Type B pancreatic cell (in vitro differentiated cells): Measurements from ENCODE around the gene SLC12A8. TPM values are rescaled to one million over a fixed set of nuclear protein-coding genes. Genes with fewer than 3 reads are reported as not detected.

Source experiments
- DNase-seq: peaks from one replicate; pipeline ENCODE4 v3.0.0; 2021; ENCODE audit warnings: mixed read lengths; ENCODE audit not compliant: unreplicated experiment; ENCODE audit errors: extremely low spot score
- H3K27ac Mint-ChIP-seq: 2 replicates; pipeline ENCODE4 v1.8.0; 2021; ENCODE audit warnings: mild to moderate bottlenecking, mixed read lengths
- H3K27me3 Mint-ChIP-seq: 2 replicates; pipeline ENCODE4 v1.8.0; 2021; ENCODE audit warnings: mixed read lengths
- H3K36me3 Mint-ChIP-seq: 2 replicates; pipeline ENCODE4 v1.8.0; 2021; ENCODE audit warnings: mixed read lengths
- H3K4me1 Mint-ChIP-seq: one replicate; pipeline ENCODE4 v1.8.0; 2021; ENCODE audit warnings: mixed read lengths; ENCODE audit not compliant: unreplicated experiment
- H3K4me3 Mint-ChIP-seq: 2 replicates; pipeline ENCODE4 v1.8.0; 2021; ENCODE audit warnings: mild to moderate bottlenecking, mixed read lengths
- H3K9me3 Mint-ChIP-seq: 2 replicates; pipeline ENCODE4 v1.8.0; 2021; ENCODE audit warnings: mixed read lengths
- total RNA-seq: library from RNA; stranded (reverse); gene quantifications from 2 replicates; pipeline ENCODE4 v1.2.1, GENCODE V29; 2021; ENCODE audit warnings: low replicate concordance
- TF ChIP-seq, protein P1 (sequence below): fragments of 200-600 bp; sonication (generic); conservative IDR thresholded peaks from 2 replicates; pipeline ENCODE4 v1.5.0; 2021; ENCODE audit warnings: antibody characterized with exemption, mild to moderate bottlenecking

Gene SLC12A8
- total RNA-seq, 1 donor from 2014 or later = 6.8 TPM

DNA sequence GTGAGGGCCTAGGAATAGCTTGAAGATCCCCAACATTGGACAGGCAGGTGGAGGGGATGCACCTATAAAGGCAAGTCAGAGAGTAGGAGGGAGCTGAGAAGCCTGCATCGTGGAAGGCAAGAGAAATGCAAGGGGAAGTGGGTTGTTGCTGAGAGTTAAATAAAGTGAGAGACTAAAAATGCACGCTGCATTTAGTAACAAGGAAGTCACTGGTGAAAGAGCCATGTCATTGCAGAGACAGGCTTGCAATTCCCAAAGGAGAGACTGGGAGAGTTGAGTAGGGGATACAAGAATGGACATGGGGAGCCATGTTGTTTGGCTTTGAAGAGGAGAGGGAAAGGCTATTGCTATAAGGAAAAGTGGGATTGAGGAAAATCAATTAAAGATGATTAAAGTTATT, 79.7 kb downstream of the SLC12A8 start:
- DNase-seq = no peak
- peaks cover 14% of the 10 kb centered on the region for H3K36me3 Mint-ChIP-seq
- no peak overlapping the region for H3K4me3 Mint-ChIP-seq
- no peak overlapping the region for H3K27ac Mint-ChIP-seq
- H3K9me3 Mint-ChIP-seq = no peaks in the 10 kb centered on the region
- peaks cover 16% of the 10 kb centered on the region for H3K4me1 Mint-ChIP-seq
- H3K27me3 Mint-ChIP-seq = peaks cover 6% of the 10 kb centered on the region
- TF ChIP-seq, protein P1, sequence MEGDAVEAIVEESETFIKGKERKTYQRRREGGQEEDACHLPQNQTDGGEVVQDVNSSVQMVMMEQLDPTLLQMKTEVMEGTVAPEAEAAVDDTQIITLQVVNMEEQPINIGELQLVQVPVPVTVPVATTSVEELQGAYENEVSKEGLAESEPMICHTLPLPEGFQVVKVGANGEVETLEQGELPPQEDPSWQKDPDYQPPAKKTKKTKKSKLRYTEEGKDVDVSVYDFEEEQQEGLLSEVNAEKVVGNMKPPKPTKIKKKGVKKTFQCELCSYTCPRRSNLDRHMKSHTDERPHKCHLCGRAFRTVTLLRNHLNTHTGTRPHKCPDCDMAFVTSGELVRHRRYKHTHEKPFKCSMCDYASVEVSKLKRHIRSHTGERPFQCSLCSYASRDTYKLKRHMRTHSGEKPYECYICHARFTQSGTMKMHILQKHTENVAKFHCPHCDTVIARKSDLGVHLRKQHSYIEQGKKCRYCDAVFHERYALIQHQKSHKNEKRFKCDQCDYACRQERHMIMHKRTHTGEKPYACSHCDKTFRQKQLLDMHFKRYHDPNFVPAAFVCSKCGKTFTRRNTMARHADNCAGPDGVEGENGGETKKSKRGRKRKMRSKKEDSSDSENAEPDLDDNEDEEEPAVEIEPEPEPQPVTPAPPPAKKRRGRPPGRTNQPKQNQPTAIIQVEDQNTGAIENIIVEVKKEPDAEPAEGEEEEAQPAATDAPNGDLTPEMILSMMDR = no peak

DNA sequence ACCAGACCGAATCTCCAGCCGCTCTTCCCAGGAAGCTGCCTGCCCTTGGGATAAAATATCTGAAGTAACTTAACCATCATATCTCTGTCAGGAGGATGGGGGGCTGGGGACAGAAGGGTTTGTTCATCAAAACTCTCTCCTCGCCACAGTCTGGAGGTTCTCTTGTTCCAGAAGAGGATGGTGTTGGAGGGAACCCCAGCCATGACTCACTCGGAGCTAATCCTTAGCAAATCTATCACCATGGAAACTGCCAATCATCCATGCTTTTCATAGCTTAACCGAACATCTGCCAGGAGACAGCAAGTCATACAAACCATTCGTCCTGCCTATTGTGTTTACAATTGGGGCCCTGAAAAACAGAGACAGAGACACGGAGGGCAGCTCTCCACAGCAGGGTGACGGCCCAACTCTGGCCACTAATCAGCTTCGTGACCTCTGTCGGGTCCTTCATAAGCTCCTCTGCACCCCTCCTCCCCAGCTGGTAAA, 83.0 kb downstream of the SLC12A8 start:
- Mint-ChIP-seq H3K36me3 (peaks cover 9% of the 10 kb centered on the region), H3K9me3 (no peaks in the 10 kb centered on the region), H3K4me3 (no peak overlapping the region), H3K27ac (no peak overlapping the region), H3K27me3 (peaks cover 3% of the 10 kb centered on the region), H3K4me1 (peaks cover 28% of the 10 kb centered on the region)
- TF ChIP-seq, protein P1 = no peak
- DNase-seq = no peak

DNA sequence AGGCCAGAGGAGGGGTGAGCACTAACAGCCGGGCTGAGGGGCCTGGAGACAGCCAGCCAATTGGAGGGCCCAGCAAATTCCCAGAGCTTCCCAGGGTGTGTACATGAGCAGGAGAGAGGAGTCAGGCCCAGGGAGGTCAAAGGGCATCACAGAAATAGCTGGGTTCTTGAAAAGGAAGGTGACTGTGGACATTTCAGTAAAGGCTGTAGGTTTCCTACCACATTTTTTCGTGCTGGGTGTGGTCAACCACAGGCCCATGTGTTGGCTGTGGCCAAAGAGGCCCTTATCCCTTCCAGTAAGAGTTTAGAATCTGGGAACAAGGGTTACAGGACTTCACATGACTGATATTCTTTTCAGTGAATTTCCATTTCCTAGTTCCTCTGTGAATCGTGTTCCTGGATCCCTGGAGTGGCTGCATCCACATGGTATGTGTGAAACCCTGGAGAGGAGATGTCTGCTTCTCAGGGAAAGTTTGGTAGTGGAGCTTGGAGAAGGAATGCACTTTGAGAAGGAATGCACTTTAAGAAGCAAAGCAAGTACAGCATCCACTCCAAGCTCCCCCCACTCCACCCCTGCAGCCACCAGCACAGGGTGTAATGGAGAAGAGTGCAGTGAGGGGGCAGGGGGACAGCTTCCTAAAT, 83.6 kb downstream of the SLC12A8 start:
- Mint-ChIP-seq H3K36me3 (peaks cover 9% of the 10 kb centered on the region), H3K9me3 (no peaks in the 10 kb centered on the region), H3K27me3 (peaks cover 3% of the 10 kb centered on the region), H3K4me1 (peaks cover 29% of the 10 kb centered on the region), H3K4me3 (no peak overlapping the region), H3K27ac (no peak overlapping the region)
- DNase-seq = no peak
- TF ChIP-seq, protein P1 = no peak

DNA sequence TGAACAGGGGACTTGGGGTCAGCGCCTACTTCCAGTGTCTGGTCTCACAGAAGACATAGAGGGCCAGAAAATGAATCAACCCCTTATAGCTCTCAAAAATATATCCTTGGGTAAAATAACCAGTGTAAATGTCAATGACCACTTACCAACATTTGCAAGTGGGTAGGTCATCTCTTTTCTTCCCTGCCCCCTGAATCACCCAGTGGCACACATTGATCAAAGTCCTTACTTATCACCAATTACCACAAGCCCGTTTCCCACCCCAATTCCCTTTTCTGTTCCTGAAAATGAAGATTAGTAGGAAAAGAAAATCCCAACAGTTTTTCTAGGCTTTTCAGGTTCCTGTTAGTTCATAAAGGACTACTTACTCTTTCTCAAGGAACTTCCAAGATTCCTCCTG, 86.2 kb downstream of the SLC12A8 start:
- TF ChIP-seq, protein P1 = no peak
- Mint-ChIP-seq H3K27me3 (peaks cover 12% of the 10 kb centered on the region), H3K36me3 (peaks cover 5% of the 10 kb centered on the region), H3K27ac (no peak overlapping the region), H3K4me3 (no peak overlapping the region), H3K4me1 (peaks cover 42% of the 10 kb centered on the region), H3K9me3 (no peaks in the 10 kb centered on the region)
- DNase-seq = no peak

DNA sequence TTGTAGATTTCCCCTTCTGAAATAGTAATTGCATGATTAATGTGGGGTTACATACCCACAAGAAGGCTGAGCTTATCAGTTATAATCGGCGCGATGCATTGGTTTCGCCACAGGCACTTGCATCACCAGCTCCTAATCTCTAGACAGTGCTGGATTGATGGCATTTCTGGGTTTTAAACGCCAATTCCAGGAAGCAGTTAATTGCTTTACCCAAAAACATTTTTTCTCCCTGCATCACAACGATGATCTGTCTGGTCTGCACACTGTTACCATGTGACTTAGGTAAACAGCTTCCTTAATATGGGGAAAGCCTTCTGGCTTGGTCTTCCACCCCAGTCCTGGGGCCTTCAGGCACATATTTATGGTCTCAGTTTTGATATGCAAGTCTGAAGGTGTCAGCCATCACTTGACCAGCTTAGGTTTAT, 86.7 kb downstream of the SLC12A8 start:
- H3K9me3 Mint-ChIP-seq = no peaks in the 10 kb centered on the region
- H3K27me3 Mint-ChIP-seq = peaks cover 17% of the 10 kb centered on the region
- H3K36me3 Mint-ChIP-seq = peaks cover 5% of the 10 kb centered on the region
- no peak overlapping the region for H3K4me3 Mint-ChIP-seq
- no peak for DNase-seq
- TF ChIP-seq, protein P1 = no peak
- no peak overlapping the region for H3K27ac Mint-ChIP-seq
- H3K4me1 Mint-ChIP-seq = peaks cover 44% of the 10 kb centered on the region
